HG03571 (cell line): ENCODE data around the gene IFT25.
"Not testable (repeated sequence)": the region's sequence is repeated elsewhere in the genome, so short reads cannot be mapped to it uniquely, and the experiment has no call there.

Experiments
- ATAC-seq: cut with Tn5 transposase; IDR thresholded peaks from one replicate; pipeline ENCODE4 v1.9.1; 2021; ENCODE audit not compliant: unreplicated experiment

IFT25 gene

GRCh38 chr1:53889304-53890298, 55.9 kb downstream of the IFT25 start, which contains the start of gene YIPF1:
TSS of gene YIPF1 (minus strand) at chr1:53889797. CDS start at chr1:53888937, 860 bp downstream.
- peak; percentile 84 for ATAC-seq

DNA sequence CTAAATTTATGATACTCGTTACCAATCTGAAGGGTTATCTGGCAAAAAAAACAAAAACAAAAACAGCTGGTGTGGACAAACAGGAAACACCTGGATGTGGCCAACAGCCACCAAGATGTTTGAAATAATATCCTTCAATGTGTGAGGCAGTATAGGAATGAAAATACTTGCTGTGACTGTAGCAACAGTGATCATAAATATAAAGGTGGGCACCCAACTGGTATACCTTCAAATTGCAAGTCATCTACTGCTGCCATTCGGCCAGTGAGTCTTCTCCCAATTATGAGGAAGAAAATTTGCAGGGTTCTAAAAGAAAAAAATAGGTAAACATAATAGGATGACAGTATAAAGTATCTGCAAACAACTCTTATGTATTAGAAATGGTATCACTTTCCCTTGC, 56.8 kb downstream of the IFT25 start:
- no peak for ATAC-seq

DNA sequence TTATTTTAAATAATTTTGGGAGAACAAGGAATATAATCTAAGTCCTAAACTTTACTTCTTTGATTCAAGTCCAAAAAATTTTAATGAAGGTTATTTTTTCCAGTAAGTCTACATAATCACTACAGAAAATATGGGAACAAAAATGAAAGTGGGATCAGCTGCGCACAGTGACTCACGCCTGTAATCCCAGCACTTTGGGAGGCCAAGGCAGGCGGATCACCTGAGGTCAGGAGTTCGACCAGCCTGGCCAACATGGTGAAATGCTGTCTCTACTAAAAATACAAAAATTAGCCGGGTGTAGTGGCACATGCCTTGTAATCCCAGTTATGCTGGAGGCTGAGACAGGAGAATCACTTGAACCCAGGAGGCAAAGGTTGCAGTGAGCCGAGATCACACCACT, 61.9 kb downstream of the IFT25 start:
- ATAC-seq, result not testable (repeated sequence)

GRCh38 chr1:53881853-53882252, 63.6 kb downstream of the IFT25 start:
- ATAC-seq, result not testable (repeated sequence)

- no peak for ATAC-seq
Measured at GRCh38 chr1:53878492-53879105, 66.9 kb downstream of the IFT25 start.

GRCh38 chr1:53875150-53875549, 70.3 kb downstream of the IFT25 start:
- ATAC-seq, result not testable (repeated sequence)

GRCh38 chr1:53871773-53872484, 73.6 kb downstream of the IFT25 start:
- no peak for ATAC-seq
